ENCODE measurements around the gene PRF1. TPM values are rescaled to one million over a fixed set of nuclear protein-coding genes. Genes with fewer than 3 reads are reported as not detected.
A peak's percentile ranks its signal among the peaks of the same experiment; 100 is the strongest.

PRF1 gene
- total RNA-seq, 1 donor from 2014 or later, result 6.2 TPM

DNA sequence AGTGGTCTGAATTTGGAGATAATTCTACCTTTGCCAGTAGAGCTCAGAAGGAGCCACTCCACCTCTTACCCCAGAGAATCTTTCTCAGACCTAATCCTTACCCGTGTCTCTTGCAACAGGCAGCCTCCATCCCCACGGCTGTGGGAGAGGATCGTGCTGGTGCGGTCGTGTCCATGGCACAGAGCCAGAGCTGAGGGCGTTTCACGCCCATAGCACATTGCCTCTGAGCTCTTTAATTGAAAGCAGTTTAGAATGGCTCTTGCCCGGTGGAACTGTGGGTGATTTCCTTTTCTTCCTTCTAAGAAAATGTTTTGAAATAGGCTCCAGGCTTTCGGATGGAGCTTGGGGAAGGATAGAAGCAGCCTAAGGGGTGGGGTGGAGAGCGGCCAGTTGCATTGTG is 41.5 kb downstream of the PRF1 start:
- intact Hi-C loops (cut with DNase I), result no loop called here
- Histone ChIP-seq H3K4me3 (no peak overlapping the region), H3K36me3 (peaks cover 0 to 19% of the 10 kb centered on the region in 2 donors), H3K27me3 (no peaks in the 10 kb centered on the region), H3K4me1 (no peaks in the 10 kb centered on the region), H3K9me3 (no peaks in the 10 kb centered on the region), H3K27ac (no peak overlapping the region)
- DNase-seq (ENCODE audit: low spot score in 2 of 2), result no peak
- TF ChIP-seq, protein P1, sequence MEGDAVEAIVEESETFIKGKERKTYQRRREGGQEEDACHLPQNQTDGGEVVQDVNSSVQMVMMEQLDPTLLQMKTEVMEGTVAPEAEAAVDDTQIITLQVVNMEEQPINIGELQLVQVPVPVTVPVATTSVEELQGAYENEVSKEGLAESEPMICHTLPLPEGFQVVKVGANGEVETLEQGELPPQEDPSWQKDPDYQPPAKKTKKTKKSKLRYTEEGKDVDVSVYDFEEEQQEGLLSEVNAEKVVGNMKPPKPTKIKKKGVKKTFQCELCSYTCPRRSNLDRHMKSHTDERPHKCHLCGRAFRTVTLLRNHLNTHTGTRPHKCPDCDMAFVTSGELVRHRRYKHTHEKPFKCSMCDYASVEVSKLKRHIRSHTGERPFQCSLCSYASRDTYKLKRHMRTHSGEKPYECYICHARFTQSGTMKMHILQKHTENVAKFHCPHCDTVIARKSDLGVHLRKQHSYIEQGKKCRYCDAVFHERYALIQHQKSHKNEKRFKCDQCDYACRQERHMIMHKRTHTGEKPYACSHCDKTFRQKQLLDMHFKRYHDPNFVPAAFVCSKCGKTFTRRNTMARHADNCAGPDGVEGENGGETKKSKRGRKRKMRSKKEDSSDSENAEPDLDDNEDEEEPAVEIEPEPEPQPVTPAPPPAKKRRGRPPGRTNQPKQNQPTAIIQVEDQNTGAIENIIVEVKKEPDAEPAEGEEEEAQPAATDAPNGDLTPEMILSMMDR (IDR thresholded peaks at IDR 0.05), result no peak

DNA sequence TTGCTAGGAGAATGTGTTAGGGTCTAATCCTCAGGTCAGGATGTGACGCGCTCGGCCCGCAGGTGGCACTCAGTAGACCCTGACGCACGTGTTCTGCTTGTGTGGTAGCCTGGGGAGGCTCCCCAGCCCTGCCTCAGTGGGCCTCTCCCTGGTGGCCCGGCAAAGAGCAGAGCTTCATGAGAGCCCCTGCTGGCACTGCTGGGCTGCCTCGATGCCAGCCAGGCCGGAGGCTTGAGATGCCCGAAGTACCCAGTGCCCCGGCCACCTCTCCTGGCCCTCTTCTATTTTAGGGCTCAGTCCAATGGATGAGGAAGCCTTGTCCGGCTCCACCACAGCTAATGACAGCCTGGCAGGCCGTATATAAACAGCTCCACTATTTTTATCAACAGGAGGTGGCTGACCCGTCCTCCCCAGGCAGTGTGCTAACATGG is 42.0 kb downstream of the PRF1 start:
- no peak for DNase-seq (ENCODE audit: low spot score in 2 of 2)

DNA sequence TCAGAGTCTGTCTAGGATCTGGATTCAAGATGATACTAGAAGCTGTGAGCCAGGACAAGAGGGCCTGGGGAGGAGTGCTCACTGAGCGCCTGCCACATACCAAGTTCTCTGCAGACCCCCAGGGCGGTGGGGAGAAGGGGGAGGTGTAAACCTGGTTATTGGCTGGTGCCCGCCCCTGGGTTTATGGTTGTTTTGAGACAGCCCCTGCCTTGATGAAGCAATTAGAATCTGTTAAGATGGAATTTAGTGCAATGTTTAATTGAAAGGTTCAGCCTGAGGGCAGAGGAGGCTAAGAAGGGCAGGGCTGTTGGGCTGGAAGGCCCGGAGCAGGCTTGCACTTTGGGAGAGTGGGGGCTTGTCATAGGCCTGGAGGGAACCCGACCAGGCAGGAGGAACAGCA is 42.7 kb downstream of the PRF1 start:
- no peaks in the 10 kb centered on the region for H3K27me3 ChIP-seq
- no peak overlapping the region for H3K27ac ChIP-seq
- TF ChIP-seq, protein P1 (IDR thresholded peaks at IDR 0.05), result no peak
- intact Hi-C loops (cut with DNase I), result loop anchor here (2.0 kb wide), 1 partner anchor 199 kb away; no protein-coding TSS in a partner anchor
- H3K4me1 ChIP-seq, result no peaks in the 10 kb centered on the region
- H3K9me3 ChIP-seq, result no peaks in the 10 kb centered on the region
- no peak for DNase-seq (ENCODE audit: low spot score in 2 of 2)
- H3K4me3 ChIP-seq, result no peak overlapping the region
- peaks cover 0 to 7% of the 10 kb centered on the region in 2 donors for H3K36me3 ChIP-seq

More for the DNA sequence above, 42.0 kb downstream of the PRF1 start:
- Histone ChIP-seq H3K4me1 (no peaks in the 10 kb centered on the region), H3K27me3 (no peaks in the 10 kb centered on the region), H3K4me3 (no peak overlapping the region), H3K27ac (no peak overlapping the region), H3K9me3 (no peaks in the 10 kb centered on the region), H3K36me3 (peaks cover 0 to 13% of the 10 kb centered on the region in 2 donors)
- intact Hi-C loops (cut with DNase I), result no loop called here
- TF ChIP-seq, protein P1 (IDR thresholded peaks at IDR 0.05), result no peak

DNA sequence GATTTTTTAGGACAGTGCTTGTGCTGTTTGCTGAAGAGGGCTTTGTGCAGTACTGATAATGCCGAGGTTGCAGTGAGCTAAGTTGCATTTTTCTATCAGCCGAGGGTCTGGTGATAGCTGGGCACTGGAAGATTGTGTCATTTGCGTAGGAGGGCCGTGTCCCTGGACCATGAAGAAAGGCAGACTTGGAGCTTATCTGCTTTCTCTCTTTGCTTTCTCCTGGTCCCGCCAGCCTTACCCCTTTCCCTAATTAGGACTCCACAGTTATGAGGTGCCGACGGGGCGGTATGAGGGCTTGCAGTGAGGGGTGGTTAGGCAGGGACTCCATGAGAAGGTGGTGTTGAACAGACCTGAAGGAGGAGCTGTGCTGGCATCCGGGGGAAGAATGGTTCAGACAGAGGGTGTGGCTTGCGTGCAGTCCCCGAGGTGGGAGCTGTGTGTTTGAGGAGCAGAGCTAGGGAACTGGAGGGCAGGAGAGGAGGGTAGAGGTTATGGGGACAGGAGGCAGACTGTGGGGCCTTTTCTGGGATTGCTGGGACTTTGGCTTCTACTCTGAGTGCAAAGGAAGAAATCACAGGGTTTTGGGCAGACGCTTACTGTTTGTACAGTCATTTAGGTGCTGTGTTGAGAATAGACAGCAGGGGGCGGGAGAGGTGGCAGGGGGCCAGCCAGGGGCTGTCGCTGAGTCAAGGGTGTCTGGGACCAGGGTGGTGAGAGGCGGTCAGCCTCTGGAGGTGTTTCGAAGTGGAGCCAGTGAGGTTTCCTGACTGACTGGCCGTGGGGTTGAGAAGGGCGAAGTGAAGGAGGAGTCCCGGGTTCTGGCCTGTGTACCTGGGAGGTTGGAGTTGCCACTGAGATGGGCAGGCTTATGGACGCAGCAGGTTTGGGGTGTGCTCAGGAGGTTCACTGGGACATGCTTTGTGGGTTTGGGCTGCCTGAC is 43.4 kb downstream of the PRF1 start:
- H3K4me3 ChIP-seq, result peak overlapping the region in 1 of 2 donors; percentile 26
- H3K4me1 ChIP-seq, result no peaks in the 10 kb centered on the region
- TF ChIP-seq, protein P1 (IDR thresholded peaks at IDR 0.05), result peak; percentile 34 to 50 (median 50)
- H3K36me3 ChIP-seq, result peaks cover 0 to under 1% of the 10 kb centered on the region in 2 donors
- no peak overlapping the region for H3K27ac ChIP-seq
- peak in 1 of 2 donors; percentile 74 for DNase-seq (ENCODE audit: low spot score in 2 of 2)
- no peaks in the 10 kb centered on the region for H3K9me3 ChIP-seq
- intact Hi-C loops (cut with DNase I), result loop anchor here (2.0 kb wide), 1 partner anchor 200 kb away; no protein-coding TSS in a partner anchor
- H3K27me3 ChIP-seq, result no peaks in the 10 kb centered on the region

DNA sequence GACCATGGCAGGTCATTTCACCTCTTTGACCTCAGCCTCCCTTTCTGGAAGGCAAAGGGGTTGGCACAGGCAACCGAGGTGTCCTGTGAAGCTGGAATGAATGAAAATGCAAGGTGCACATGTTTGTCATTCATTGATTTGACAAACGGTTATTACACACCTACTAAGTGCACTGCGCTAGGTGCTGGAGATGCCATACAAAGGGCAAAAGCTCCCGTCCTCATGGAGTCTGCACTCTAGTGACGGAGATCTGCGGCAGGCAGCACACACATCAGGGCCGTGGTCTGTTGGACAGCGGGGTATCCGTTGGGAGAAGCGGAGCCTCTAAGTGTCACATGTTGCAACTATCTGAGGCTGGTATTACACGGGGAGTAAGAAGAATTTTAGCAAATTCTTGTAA is 44.2 kb downstream of the PRF1 start:
- H3K4me3 ChIP-seq, result no peak overlapping the region
- DNase-seq (ENCODE audit: low spot score in 2 of 2), result no peak
- no peaks in the 10 kb centered on the region for H3K27me3 ChIP-seq
- no peaks in the 10 kb centered on the region for H3K9me3 ChIP-seq
- no peaks in the 10 kb centered on the region for H3K36me3 ChIP-seq
- H3K4me1 ChIP-seq, result no peaks in the 10 kb centered on the region
- no peak overlapping the region for H3K27ac ChIP-seq
- intact Hi-C loops (cut with DNase I), result loop anchor here (2.0 kb wide), 1 partner anchor 201 kb away; no protein-coding TSS in a partner anchor
- TF ChIP-seq, protein P1 (IDR thresholded peaks at IDR 0.05), result no peak
